Glutamatergic neuron (in vitro differentiated cells): ENCODE data around the gene ATP2A2. TPM values are rescaled to one million over a fixed set of nuclear protein-coding genes. Genes with fewer than 3 reads are reported as not detected.

Experiments used
- DNase-seq: peaks from one replicate; pipeline ENCODE4 v3.0.0; 2022
- H3K27ac Mint-ChIP-seq: one replicate; pipeline ENCODE4 v1.8.0; 2020; ENCODE audit warnings: mild to moderate bottlenecking, mixed read lengths, inconsistent platforms; ENCODE audit not compliant: unreplicated experiment
- H3K27me3 Mint-ChIP-seq: one replicate; pipeline ENCODE4 v1.8.0; 2020; ENCODE audit warnings: mild to moderate bottlenecking, moderate library complexity, mixed read lengths, inconsistent platforms; ENCODE audit not compliant: unreplicated experiment
- H3K36me3 Mint-ChIP-seq: one replicate; pipeline ENCODE4 v1.8.0; 2020; ENCODE audit warnings: mild to moderate bottlenecking, mixed read lengths, inconsistent platforms; ENCODE audit not compliant: unreplicated experiment
- H3K4me1 Mint-ChIP-seq: one replicate; pipeline ENCODE4 v1.8.0; 2020; ENCODE audit warnings: mild to moderate bottlenecking, low read depth, mixed read lengths, inconsistent platforms; ENCODE audit not compliant: unreplicated experiment
- H3K4me3 Mint-ChIP-seq: one replicate; pipeline ENCODE4 v1.8.0; 2020; ENCODE audit warnings: mild to moderate bottlenecking, mixed read lengths, inconsistent platforms; ENCODE audit not compliant: unreplicated experiment
- H3K9me3 Mint-ChIP-seq: one replicate; pipeline ENCODE4 v1.8.0; 2020; ENCODE audit warnings: mild to moderate bottlenecking, moderate library complexity, mixed read lengths, inconsistent platforms; ENCODE audit not compliant: unreplicated experiment
- total RNA-seq: library from RNA; stranded (reverse); fragmentation: NEBNext Ultra II Directional; extraction: Animal tissue kit (Norgen Biotek cat#: 25700); gene quantifications from one replicate; pipeline ENCODE4 v1.2.1, GENCODE V29; 2021; ENCODE audit not compliant: unreplicated experiment
- TF ChIP-seq, protein P1 (sequence below): fragments of 200-600 bp; sonication (generic); IDR thresholded peaks from one replicate; pipeline ENCODE4 v1.5.0; 2021; ENCODE audit not compliant: partially characterized antibody, unreplicated experiment

ATP2A2 gene
- total RNA-seq, 1 donor from 2014 or later = 269 TPM

DNA sequence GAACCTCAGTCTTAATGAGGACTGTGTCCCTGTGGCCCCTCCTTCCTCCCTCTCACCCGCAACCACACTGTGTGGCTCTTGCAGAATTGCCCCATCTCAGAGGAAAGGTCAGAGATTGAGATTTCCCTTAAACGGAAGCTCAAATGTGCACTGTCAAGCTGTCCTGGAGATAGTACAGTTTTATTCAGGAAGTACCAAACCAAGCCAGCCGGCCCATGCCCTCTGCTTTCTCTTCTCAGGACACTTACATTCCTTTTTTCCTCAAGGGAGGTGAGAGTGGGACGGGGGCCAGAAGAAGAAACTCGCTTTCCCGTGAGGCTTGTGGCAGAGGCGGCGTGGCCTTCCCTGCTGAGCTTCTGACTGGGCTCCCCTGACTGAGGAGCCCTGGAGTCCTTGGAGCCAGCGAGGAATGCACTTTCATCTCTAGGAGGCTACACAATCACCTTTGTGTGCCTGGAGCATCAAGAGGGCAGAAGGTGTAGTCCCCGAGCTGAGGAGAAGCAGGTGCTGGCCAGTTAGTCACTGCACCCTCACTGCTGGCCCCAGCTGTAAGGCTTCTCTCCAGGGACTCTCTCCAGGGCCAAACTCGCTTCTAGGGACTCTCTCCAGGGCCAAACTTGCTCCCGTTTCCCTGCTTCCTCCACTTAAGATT lies 24.1 kb upstream of the ATP2A2 start:
- Mint-ChIP-seq H3K27ac (no peak overlapping the region), H3K4me1 (no peaks in the 10 kb centered on the region), H3K27me3 (peaks cover 1% of the 10 kb centered on the region), H3K9me3 (peaks cover 1% of the 10 kb centered on the region), H3K4me3 (no peak overlapping the region), H3K36me3 (no peaks in the 10 kb centered on the region)
- TF ChIP-seq, protein P1, sequence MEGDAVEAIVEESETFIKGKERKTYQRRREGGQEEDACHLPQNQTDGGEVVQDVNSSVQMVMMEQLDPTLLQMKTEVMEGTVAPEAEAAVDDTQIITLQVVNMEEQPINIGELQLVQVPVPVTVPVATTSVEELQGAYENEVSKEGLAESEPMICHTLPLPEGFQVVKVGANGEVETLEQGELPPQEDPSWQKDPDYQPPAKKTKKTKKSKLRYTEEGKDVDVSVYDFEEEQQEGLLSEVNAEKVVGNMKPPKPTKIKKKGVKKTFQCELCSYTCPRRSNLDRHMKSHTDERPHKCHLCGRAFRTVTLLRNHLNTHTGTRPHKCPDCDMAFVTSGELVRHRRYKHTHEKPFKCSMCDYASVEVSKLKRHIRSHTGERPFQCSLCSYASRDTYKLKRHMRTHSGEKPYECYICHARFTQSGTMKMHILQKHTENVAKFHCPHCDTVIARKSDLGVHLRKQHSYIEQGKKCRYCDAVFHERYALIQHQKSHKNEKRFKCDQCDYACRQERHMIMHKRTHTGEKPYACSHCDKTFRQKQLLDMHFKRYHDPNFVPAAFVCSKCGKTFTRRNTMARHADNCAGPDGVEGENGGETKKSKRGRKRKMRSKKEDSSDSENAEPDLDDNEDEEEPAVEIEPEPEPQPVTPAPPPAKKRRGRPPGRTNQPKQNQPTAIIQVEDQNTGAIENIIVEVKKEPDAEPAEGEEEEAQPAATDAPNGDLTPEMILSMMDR = no peak
- no peak for DNase-seq

DNA sequence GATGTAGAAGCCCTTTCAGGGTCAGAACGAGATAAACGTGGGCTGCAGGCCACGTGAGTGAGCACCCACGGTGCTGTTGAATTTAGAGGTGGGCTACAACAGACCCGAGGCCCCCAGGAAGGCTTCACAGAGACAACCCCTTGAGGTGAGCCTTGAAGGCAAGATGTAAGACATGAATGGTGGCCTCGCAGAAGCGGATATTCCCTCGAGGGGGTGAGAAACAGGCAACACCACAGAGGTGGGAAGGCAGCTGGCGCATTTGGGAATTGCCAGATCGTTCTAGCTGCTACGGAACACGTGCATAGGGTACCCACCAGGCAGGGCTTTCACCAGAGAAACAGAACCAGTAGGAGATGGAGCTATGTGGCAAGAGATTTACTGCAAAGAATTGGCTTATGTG lies 22.6 kb upstream of the ATP2A2 start:
- Mint-ChIP-seq H3K27ac (no peak overlapping the region), H3K36me3 (no peaks in the 10 kb centered on the region), H3K4me3 (no peak overlapping the region), H3K4me1 (no peaks in the 10 kb centered on the region), H3K27me3 (peaks cover 1% of the 10 kb centered on the region), H3K9me3 (peaks cover 1% of the 10 kb centered on the region)
- no peak for DNase-seq
- TF ChIP-seq, protein P1 = no peak

DNA sequence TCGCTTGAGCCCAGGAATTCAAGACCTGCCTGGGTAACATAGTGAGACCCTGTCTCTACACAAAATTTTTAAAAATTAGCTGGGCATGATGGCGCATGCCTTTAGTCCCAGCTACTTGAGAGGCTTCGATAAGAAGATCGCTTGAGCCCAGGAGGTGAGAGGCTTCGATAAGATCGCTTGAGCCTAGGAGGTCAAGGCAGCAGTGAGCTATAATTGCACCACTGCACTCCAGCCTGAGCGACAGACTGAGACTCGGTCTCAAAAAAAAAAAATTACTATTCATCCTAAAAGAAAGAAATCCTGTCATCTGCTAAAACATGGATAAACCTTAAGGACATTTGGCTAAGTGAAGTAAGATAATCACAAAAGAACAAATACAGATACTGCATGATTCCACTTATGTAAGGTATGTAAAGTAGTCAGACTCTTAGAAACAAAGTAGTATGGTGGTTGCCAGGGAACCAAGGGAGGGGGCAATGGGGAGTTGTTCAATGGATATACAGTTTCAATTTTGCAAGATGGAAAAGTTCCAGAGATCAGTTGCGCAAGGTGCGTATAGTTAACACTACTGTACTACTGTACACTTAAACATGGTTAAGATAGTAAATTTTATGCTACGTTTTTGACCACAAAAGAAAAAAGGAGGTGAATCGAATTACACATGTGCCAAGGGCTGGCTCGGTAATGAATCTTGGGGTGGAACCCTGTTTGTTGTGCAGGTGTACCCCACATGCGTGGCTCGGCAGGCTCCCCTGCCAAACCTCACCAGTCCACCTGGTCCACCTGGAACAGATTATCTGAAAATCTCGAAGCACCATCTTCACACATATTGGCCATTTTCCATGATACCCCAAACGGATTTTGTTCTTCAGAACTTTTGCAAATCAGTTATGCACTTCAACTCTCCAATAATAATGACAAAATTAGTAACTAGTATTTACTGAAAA lies 18.3 kb upstream of the ATP2A2 start:
- TF ChIP-seq, protein P1 = no peak
- Mint-ChIP-seq H3K9me3 (no peaks in the 10 kb centered on the region), H3K27me3 (no peaks in the 10 kb centered on the region), H3K4me1 (peaks cover 13% of the 10 kb centered on the region), H3K36me3 (no peaks in the 10 kb centered on the region), H3K27ac (no peak overlapping the region), H3K4me3 (no peak overlapping the region)
- no peak for DNase-seq

DNA sequence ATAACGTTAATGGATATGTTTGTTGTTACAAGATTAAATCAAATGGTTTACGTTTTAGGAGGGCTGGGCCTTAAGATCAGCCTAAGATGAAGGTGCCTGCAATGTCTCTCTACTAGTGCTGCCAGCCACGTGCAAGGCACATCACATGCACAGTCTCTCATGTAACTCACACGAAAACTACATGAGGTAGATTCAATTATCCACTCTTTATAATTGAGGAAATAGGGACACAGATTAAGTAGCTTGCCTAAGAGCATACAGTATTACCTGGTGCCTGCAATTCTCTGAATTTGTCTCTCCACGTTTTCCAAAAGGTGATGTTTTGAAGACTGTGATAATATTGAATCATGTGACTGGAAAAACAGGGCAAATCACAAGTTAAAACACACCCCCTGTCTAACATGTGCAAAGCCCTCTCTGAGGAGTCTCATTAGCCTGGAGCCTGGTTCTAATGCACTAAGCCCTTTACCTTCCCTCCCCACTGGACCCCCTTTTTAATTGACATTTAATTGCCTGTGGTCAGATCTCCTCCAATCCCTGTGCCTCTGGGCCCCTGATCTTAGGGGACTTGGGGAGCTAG lies 14.6 kb upstream of the ATP2A2 start:
- H3K9me3 Mint-ChIP-seq = no peaks in the 10 kb centered on the region
- no peak for DNase-seq

More for the DNA sequence above, 14.6 kb upstream of the ATP2A2 start:
- Mint-ChIP-seq H3K27ac (no peak overlapping the region), H3K4me3 (no peak overlapping the region), H3K36me3 (no peaks in the 10 kb centered on the region), H3K4me1 (peaks cover 28% of the 10 kb centered on the region), H3K27me3 (no peaks in the 10 kb centered on the region)
- TF ChIP-seq, protein P1 = no peak
